Cardiac fibroblast (primary cell): ENCODE data around the gene SPTBN1.

ENCODE experiments used
- DNase-seq, 2 donors: peaks; one replicate each; pipeline versions ENCODE4 v3.0.0 to v3.0.0-alpha.2; 2010; ENCODE audit warnings: low read depth in 2 of 2
- H3K4me3 ChIP-seq, 2 donors: replicated peaks in 1 of 2; 1 replicate in 1 of 2; 2 replicates in 1 of 2; pipeline ENCODE4 v1.5.1; 2011; ENCODE audit warnings: low read depth in 2 of 2, low read length in 2 of 2, mild to moderate bottlenecking in 2 of 2, moderate library complexity in 1 of 2
- CTCF ChIP-seq: IDR thresholded peaks from one replicate; pipeline ENCODE4 v1.5.1; 2011; ENCODE audit warnings: low read depth, mild to moderate bottlenecking, low read length, inconsistent platforms

Gene SPTBN1

GRCh38 chr2:54568876-54569321 is 112.8 kb downstream of the SPTBN1 start:
- H3K4me3 ChIP-seq = no peak overlapping the region
- DNase-seq = peak in 1 of 2 donors; percentile 16
- TF ChIP-seq CTCF = no peak

GRCh38 chr2:54569745-54570301 is 113.7 kb downstream of the SPTBN1 start:
- TF ChIP-seq CTCF = no peak
- no peak overlapping the region for H3K4me3 ChIP-seq

DNA sequence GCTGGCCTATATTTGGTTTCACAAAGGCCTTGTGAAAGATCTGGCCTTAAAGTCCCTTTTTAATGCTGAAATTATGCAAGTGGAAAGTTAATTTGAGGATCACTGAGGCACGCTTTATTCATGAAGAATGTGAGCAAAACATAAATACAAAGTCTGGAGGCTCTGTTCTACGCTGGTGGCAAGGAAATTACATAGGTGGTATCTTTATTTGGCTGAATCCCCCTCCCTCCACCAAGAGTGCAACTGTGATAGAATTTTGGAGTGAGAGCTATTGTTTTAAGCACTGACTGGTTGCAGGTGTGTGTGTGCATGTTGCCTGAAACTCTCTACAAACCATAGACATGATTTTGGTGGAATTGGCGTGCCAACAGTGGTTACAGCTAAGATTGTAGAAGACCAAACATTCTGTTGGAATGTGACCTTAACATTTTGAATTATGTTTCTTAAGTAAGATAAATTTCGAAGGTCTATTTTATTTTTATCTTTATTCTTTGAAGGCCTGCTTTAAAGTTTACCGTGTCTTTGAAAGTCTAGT is 114.3 kb downstream of the SPTBN1 start:
- no peak for TF ChIP-seq CTCF
- H3K4me3 ChIP-seq = no peak overlapping the region

More at GRCh38 chr2:54569745-54570301, 113.7 kb downstream of the SPTBN1 start:
- DNase-seq = no peak

GRCh38 chr2:54570925-54571694 is 115.0 kb downstream of the SPTBN1 start:
- no peak for TF ChIP-seq CTCF
- no peak overlapping the region for H3K4me3 ChIP-seq
- DNase-seq = peak; percentile 84 to 96

More for the DNA sequence above, 114.3 kb downstream of the SPTBN1 start:
- no peak for DNase-seq

GRCh38 chr2:54572262-54572635 is 116.1 kb downstream of the SPTBN1 start:
- DNase-seq = peak; percentile 79 to 97
- no peak for TF ChIP-seq CTCF
- H3K4me3 ChIP-seq = no peak overlapping the region

DNA sequence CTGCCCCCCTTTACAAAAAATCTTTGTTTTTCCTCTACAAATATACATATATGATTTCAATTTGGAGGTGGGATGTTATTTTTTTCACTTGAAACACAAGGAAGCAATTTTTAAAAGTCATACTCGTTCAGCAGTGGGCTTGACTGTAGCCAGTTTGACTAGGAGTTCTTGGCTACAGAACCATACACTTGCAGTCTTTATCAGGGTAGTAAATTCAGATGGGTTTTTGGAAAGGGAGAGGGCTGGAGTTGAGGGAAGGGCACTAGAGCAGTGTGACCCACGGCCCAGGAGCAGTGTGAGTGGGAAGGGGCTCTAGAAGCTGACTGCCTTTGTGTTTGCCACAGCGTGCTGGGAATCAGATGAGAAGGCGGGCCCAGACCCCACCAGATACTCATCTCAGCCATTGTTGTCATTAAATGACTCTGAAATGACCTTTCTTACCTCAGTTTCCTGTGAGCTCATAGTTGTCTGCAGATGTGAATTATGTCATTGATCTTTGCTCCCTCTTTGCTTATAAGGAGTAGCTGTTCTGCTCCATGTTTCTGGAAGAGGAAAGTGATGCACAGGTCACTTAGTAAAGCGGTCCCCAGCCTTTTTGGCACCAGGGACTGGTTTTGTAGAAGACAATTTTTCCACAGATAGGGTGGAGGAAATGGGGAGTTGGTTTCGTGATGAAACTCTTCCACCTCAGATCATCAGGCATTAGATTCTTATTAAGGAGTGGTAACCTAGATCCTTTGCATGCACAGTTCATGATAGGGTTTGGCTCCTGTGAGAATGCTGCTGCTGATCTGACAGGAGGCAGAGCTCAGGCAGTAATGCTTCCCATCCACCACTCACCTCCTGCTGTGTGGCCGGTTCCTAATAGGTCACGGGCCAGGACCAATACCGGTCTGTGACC is 116.8 kb downstream of the SPTBN1 start:
- DNase-seq = peak; percentile 25 to 91
- TF ChIP-seq CTCF = no peak
- peak overlapping the region in 1 of 2 donors; percentile 24 for H3K4me3 ChIP-seq
